Measurements from ENCODE around the gene ATRIP. TPM values are rescaled to one million over a fixed set of nuclear protein-coding genes. Genes with fewer than 3 reads are reported as not detected.

The ATRIP gene
- total and polyA plus RNA-seq, 2 of the 8 experiments (the other 6 are each of a cell fraction or from before 2014, with no cell fraction given) = 18.5 to 20.2 TPM

- H3K27me3 ChIP-seq (replicated peaks in 1 of 4; ENCODE audit: control insufficient read depth in 3 of 4, extremely low read depth in 1 of 4, insufficient read depth in 3 of 4, low read length in 3 of 4) = no peaks in the 10 kb centered on the region
- peak overlapping the region; percentile 78; the same call in 1 of the 2 replicates for H2BK5ac ChIP-seq (ENCODE audit: low read depth, low read length)
- H2AFZ ChIP-seq (ENCODE audit: low read length) = no peak overlapping the region
- DNase-seq (ENCODE audit: low read depth in 1 of 2, low spot score in 2 of 2) (no peak), FAIRE-seq (no peak)
- H3K79me2 ChIP-seq (ENCODE audit: control insufficient read depth in 1 of 2, insufficient read depth in 2 of 2, low read length in 2 of 2) = peaks cover 0 to 21% of the 10 kb centered on the region in 2 experiments; a peak in 2 of 4 replicates
- no peak overlapping the region for H3K56ac ChIP-seq (replicated peaks; ENCODE audit: insufficient read length, low read depth, low read length)
- peaks cover 0 to 26% (median 17%) of the 10 kb centered on the region in 4 experiments; a peak in 6 of 7 replicates for H3K4me1 ChIP-seq (replicated peaks in 1 of 4; ENCODE audit: control insufficient read depth in 3 of 4, insufficient read depth in 4 of 4, low read length in 3 of 4)
- H4K8ac ChIP-seq (ENCODE audit: extremely low read depth, insufficient read depth, low read length) = no peak overlapping the region
- peaks cover 9% of the 10 kb centered on the region for H3K79me1 ChIP-seq (ENCODE audit: low read depth, low read length)
- 0 out of 2 replicates have a peak overlapping the region, but pooled peaks have one; percentile 18 for H2BK15ac ChIP-seq (ENCODE audit: low read length)
- H3K23me2 ChIP-seq (ENCODE audit: low read depth, low read length) = peaks cover 3% of the 10 kb centered on the region; the same call in 1 of the 2 replicates
- WGBS, 2 experiments (ENCODE audit: extremely low coverage in 1 of 2, insufficient coverage in 1 of 2, insufficient read length in 1 of 2, insufficient replicate concordance in 2 of 2, low coverage in 1 of 2, low lambda C conversion rate in 2 of 2, missing lambda C conversion rate in 1 of 2) = 89% methylated on average over 6 of the region's 7 CpGs; no CpG with 5 or more reads in 1 of the 2 experiments
- H2BK20ac ChIP-seq (ENCODE audit: low read length) = no peak overlapping the region
- no peak overlapping the region for H3K4me3 ChIP-seq (ENCODE audit: extremely low read depth in 1 of 4, insufficient read depth in 2 of 4, low read depth in 3 of 4, low read length in 4 of 4)
- no peak overlapping the region for H4K5ac ChIP-seq (ENCODE audit: insufficient read length, low read depth, low read length)
- ChIA-PET CTCF (ENCODE audit: partially characterized antibody) (interaction anchor here (0.6 to 21.5 kb wide), 6 partner anchors 8 to 153 kb away, joined by 3 to 251 read pairs (median 39); partner anchors contain the start of genes PFKFB4 and SHISA5), POLR2A (ENCODE audit: partially characterized antibody) (interaction anchor here (0.6 to 8.1 kb wide), 16 partner anchors 8 to 195 kb away, joined by 3 to 83 read pairs (median 5); partner anchors contain the start of genes ATRIP, CELSR3, PFKFB4 and PLXNB1)
- no peak overlapping the region for H3K18ac ChIP-seq (ENCODE audit: extremely low read depth, low read length)
- H2BK120ac ChIP-seq (replicated peaks; ENCODE audit: low read depth, low read length) = no peak overlapping the region
- H4K20me1 ChIP-seq (replicated peaks in 1 of 2; ENCODE audit: control insufficient read depth in 1 of 2, insufficient read depth in 2 of 2, low read length in 2 of 2) = peaks cover 3 to 11% of the 10 kb centered on the region in 2 experiments
- H3K23ac ChIP-seq (ENCODE audit: insufficient read length) = no peak overlapping the region
- H2AK5ac ChIP-seq (ENCODE audit: low read depth, low read length) = no peak overlapping the region
- H3K4ac ChIP-seq (replicated peaks; ENCODE audit: insufficient read length, low read depth, low read length) = no peak overlapping the region
- peak overlapping the region; percentile 33; the same call in 1 of the 2 replicates for H3K27ac ChIP-seq (ENCODE audit: low read depth, low read length)
- H3K36me3 ChIP-seq (ENCODE audit: control insufficient read depth in 2 of 4, insufficient read depth in 4 of 4, low read length in 3 of 4) = peaks cover 7 to 35% (median 14%) of the 10 kb centered on the region in 4 experiments
- H3K9ac ChIP-seq (replicated peaks in 1 of 4; ENCODE audit: extremely low read depth in 1 of 4, low read depth in 3 of 4, low read length in 3 of 4) = no peak overlapping the region; a peak in 2 of 7 replicates
- H4K91ac ChIP-seq (replicated peaks; ENCODE audit: insufficient read length, low read length) = no peak overlapping the region
- no peaks in the 10 kb centered on the region for H3K9me3 ChIP-seq (ENCODE audit: insufficient read depth in 2 of 2, low read depth in 1 of 2, low read length in 1 of 2)
- no peak overlapping the region for H3K4me2 ChIP-seq (ENCODE audit: insufficient read depth in 1 of 2, low read depth in 2 of 2, low read length in 2 of 2)
- TF ChIP-seq POLR2AphosphoS5 (IDR thresholded peaks at IDR 0.05; ENCODE audit: low read depth, low read length) (no peak), SIRT6 (IDR thresholded peaks at IDR 0.05; ENCODE audit: low read length) (no peak), E2F6 (IDR thresholded peaks at IDR 0.05) (no peak), SRF (IDR thresholded peaks at IDR 0.05; ENCODE audit: low read depth, low read length) (no peak)
- no peak overlapping the region for H2BK12ac ChIP-seq (ENCODE audit: low read depth, low read length)
- H3K14ac ChIP-seq (ENCODE audit: insufficient read length) = no peak overlapping the region
These were observed 21.1 kb downstream of the ATRIP start for GRCh38 chr3:48467473-48468267.

Data from H1 (cell line).